Glutamatergic neuron (in vitro differentiated cells): ENCODE results near the gene PRR23C. TPM values are rescaled to one million over a fixed set of nuclear protein-coding genes. Genes with fewer than 3 reads are reported as not detected.

ENCODE experiments used
- DNase-seq: peaks from one replicate; pipeline ENCODE4 v3.0.0; 2022
- H3K27ac Mint-ChIP-seq: one replicate; pipeline ENCODE4 v1.8.0; 2020; ENCODE audit warnings: mild to moderate bottlenecking, mixed read lengths, inconsistent platforms; ENCODE audit not compliant: unreplicated experiment
- H3K27me3 Mint-ChIP-seq: one replicate; pipeline ENCODE4 v1.8.0; 2020; ENCODE audit warnings: mild to moderate bottlenecking, moderate library complexity, mixed read lengths, inconsistent platforms; ENCODE audit not compliant: unreplicated experiment
- H3K36me3 Mint-ChIP-seq: one replicate; pipeline ENCODE4 v1.8.0; 2020; ENCODE audit warnings: mild to moderate bottlenecking, mixed read lengths, inconsistent platforms; ENCODE audit not compliant: unreplicated experiment
- H3K4me1 Mint-ChIP-seq: one replicate; pipeline ENCODE4 v1.8.0; 2020; ENCODE audit warnings: mild to moderate bottlenecking, low read depth, mixed read lengths, inconsistent platforms; ENCODE audit not compliant: unreplicated experiment
- H3K4me3 Mint-ChIP-seq: one replicate; pipeline ENCODE4 v1.8.0; 2020; ENCODE audit warnings: mild to moderate bottlenecking, mixed read lengths, inconsistent platforms; ENCODE audit not compliant: unreplicated experiment
- H3K9me3 Mint-ChIP-seq: one replicate; pipeline ENCODE4 v1.8.0; 2020; ENCODE audit warnings: mild to moderate bottlenecking, moderate library complexity, mixed read lengths, inconsistent platforms; ENCODE audit not compliant: unreplicated experiment
- CTCF ChIP-seq: fragments of 200-600 bp; sonication (generic); IDR thresholded peaks from one replicate; pipeline ENCODE4 v1.5.0; 2021; ENCODE audit not compliant: partially characterized antibody, unreplicated experiment
- long read RNA-seq: library from polyadenylated mRNA; unstranded; transcript quantifications from one replicate; pipeline ENCODE4 v2.0.0, GENCODE V29; 2020; ENCODE audit not compliant: unreplicated experiment
- total RNA-seq: library from RNA; stranded (reverse); fragmentation: NEBNext Ultra II Directional; extraction: Animal tissue kit (Norgen Biotek cat#: 25700); gene quantifications from one replicate; pipeline ENCODE4 v1.2.1, GENCODE V29; 2021; ENCODE audit not compliant: unreplicated experiment

Gene PRR23C
- total RNA-seq: not detected
- long read RNA-seq: 0 reads

GRCh38 chr3:139044366-139045210 lies at the start of gene PRR23C:
PRR23C (minus strand) TSS chr3:139044892; CDS start chr3:139044620, 272 bp downstream.
- Mint-ChIP-seq H3K9me3 (no peaks in the 10 kb centered on the region), H3K36me3 (peaks cover 6% of the 10 kb centered on the region), H3K27me3 (peaks cover 4% of the 10 kb centered on the region), H3K4me1 (no peaks in the 10 kb centered on the region), H3K4me3 (no peak within 1 kb of the TSS), H3K27ac (no peak within 1 kb of the TSS)
- TF ChIP-seq CTCF: no peak
- no peak for DNase-seq

- Mint-ChIP-seq H3K27me3 (no peaks in the 10 kb centered on the region), H3K4me3 (no peak overlapping the region), H3K36me3 (peaks cover 4% of the 10 kb centered on the region), H3K27ac (no peak overlapping the region), H3K9me3 (no peaks in the 10 kb centered on the region), H3K4me1 (no peaks in the 10 kb centered on the region)
- DNase-seq: no peak
- TF ChIP-seq CTCF: no peak
These were observed 49.1 kb upstream of the PRR23C start for GRCh38 chr3:139093840-139094239.

GRCh38 chr3:139088462-139089324 lies 44.0 kb upstream of the PRR23C start:
- H3K4me1 Mint-ChIP-seq: no peaks in the 10 kb centered on the region
- no peaks in the 10 kb centered on the region for H3K9me3 Mint-ChIP-seq
- TF ChIP-seq CTCF: no peak
- DNase-seq: no peak
- no peak overlapping the region for H3K27ac Mint-ChIP-seq
- no peaks in the 10 kb centered on the region for H3K27me3 Mint-ChIP-seq
- H3K36me3 Mint-ChIP-seq: no peaks in the 10 kb centered on the region
- H3K4me3 Mint-ChIP-seq: no peak overlapping the region

GRCh38 chr3:139087621-139088020 lies 42.9 kb upstream of the PRR23C start:
- Mint-ChIP-seq H3K9me3 (no peaks in the 10 kb centered on the region), H3K4me1 (no peaks in the 10 kb centered on the region), H3K27me3 (no peaks in the 10 kb centered on the region), H3K4me3 (no peak overlapping the region), H3K36me3 (no peaks in the 10 kb centered on the region), H3K27ac (no peak overlapping the region)
- TF ChIP-seq CTCF: no peak
- DNase-seq: no peak
